GM15510 (cell line): ENCODE data around the gene GABPB1.

Experiments used
- POLR2A ChIP-seq: IDR thresholded peaks from 3 replicates; pipeline ENCODE4 v1.6.1; 2011; ENCODE audit warnings: borderline replicate concordance; ENCODE audit not compliant: insufficient read length; ENCODE audit errors: extremely low read depth

Gene GABPB1

DNA sequence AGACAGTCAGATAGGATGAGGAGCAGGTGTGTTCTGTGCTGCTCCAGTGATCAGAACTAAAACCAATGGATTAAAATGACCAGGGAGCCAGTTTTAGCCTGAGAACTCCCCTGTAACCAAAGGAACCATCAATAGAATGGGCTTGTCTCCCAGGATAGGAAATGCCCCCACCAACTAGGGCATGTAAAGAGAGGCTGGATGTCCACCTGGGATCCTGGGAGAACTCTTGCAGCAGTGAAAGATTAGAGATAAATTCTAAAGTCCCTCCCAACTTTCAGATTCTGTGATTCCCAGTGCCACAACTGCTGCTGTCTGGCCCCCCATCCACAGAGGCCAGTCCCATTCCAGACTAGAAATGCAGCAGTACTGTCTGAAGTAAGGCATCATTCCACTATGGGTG, 123.2 kb downstream of the GABPB1 start:
- no peak for TF ChIP-seq POLR2A

DNA sequence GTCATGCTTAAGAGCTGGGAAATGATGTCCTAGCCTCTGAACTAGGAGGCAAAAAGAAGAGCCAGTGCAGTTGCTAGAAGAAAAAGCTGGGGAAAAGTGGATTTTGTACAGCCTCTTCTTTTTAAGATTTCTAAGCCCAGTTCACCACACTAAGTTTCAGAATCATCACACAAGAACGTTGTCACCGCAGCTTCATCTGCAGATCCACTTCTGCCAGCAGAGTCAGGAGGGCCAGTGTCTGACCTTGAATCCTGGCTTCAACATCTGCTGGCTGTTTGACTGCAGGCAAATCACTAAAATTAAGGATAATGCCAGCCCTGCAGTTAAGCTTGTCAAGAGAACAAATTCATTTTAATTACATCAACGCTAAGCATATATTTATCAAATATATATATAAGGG, 125.7 kb downstream of the GABPB1 start:
- no peak for TF ChIP-seq POLR2A

GRCh38 chr15:50228866-50229265, 126.1 kb downstream of the GABPB1 start:
- no peak for TF ChIP-seq POLR2A

GRCh38 chr15:50227076-50227475, 127.9 kb downstream of the GABPB1 start:
- no peak for TF ChIP-seq POLR2A

- no peak for TF ChIP-seq POLR2A
Measured at GRCh38 chr15:50225938-50226337, 129.1 kb downstream of the GABPB1 start.
